ENCODE measurements around the gene ING4.

Gene ING4

DNA sequence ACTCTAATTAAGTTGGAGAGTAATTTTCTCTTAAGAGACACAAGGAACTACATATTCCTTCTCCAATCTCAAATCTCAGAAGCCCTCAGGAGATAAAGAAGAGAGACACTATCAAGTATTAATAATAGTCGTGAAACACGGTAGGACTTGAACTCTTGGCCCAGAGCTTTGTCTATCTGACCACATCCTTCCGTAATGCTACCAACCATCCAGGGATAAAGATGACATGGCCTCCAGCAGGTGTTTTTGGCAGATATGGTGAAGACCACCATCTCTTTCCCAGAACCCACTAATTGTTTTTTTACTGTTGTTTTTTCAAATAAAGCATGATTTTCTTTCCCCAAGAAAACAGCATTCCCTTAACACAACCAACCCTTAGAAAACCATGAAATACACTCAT lies 22.9 kb upstream of the ING4 start:
- DNase-seq: no peak

DNA sequence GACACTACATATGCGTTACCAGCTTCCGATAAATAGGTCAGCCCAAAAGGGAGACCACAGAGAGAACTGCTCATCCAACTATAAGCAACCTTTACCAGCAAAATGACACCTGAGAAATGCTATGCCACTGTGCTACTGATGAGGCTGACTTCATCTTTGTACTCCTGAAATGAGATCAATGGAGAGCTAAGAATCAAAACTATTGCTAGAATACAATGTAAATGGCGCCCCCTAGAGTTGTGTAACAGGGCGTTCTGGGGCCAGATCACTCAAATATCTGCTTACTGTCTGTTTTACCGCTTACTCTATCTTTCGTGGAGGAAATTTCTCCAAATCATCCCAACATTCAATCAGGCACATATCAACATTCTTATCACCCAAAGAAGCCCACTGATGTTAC lies 21.7 kb upstream of the ING4 start:
- peak in 1 of 2 experiments; percentile 29 for DNase-seq

GRCh38 chr12:6676962-6677361 lies 14.0 kb upstream of the ING4 start:
- no peak for DNase-seq

- DNase-seq: no peak
Observed at GRCh38 chr12:6672143-6672542, 9.2 kb upstream of the ING4 start.

GRCh38 chr12:6667559-6668210 lies 4.8 kb upstream of the ING4 start:
- DNase-seq: no peak

GRCh38 chr12:6666211-6666610 lies 3.3 kb upstream of the ING4 start:
- no peak for DNase-seq

GRCh38 chr12:6664902-6665301 lies 2.0 kb upstream of the ING4 start:
- DNase-seq: no peak

GRCh38 chr12:6662602-6662905 lies 365 bp downstream of the ING4 start:
- DNase-seq: no peak

- no peak for DNase-seq
Observed at GRCh38 chr12:6653987-6654386, 8.9 kb downstream of the ING4 start.

GRCh38 chr12:6653342-6653741 lies 9.6 kb downstream of the ING4 start:
- DNase-seq: no peak

DNA sequence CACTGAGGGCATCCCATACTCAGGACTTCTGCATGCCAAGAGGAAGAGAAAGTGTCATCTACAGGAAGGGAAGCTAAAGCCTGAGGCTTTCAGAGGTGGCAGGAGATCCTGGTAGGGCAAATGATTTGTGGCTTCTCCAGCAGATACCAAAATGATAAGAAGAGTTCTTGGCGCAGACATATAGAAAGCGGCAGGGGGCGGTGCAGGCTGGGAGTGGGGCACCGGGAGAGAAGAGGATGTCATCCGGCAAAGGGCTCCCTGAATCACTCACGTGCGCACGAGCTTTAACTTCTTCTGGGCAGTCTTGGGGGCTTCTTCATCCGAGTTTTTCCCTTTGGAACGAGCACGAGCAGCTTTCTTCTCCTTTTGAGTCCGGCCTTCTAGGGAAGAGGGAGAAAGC lies 10.5 kb downstream of the ING4 start:
- DNase-seq: no peak

DNA sequence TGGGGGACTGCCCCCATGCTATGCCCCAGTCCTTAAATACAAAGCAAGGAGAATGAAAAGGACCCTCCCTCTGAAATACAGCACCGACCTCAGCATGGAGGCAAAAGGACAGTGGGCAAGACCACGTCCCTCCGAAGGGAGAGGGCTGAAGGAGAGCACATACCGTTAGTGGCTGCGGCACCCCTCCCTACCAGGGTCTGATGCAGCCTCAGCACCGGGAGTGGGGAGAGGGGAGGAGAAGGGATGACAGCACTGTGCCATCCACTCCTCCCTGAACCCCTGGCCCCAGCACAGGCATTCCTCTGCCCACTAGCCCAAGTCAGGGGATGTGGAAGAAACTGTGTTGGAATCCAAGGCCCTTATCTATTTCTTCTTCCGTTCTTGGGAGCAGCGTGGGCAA lies 12.1 kb downstream of the ING4 start:
- DNase-seq: no peak

DNA sequence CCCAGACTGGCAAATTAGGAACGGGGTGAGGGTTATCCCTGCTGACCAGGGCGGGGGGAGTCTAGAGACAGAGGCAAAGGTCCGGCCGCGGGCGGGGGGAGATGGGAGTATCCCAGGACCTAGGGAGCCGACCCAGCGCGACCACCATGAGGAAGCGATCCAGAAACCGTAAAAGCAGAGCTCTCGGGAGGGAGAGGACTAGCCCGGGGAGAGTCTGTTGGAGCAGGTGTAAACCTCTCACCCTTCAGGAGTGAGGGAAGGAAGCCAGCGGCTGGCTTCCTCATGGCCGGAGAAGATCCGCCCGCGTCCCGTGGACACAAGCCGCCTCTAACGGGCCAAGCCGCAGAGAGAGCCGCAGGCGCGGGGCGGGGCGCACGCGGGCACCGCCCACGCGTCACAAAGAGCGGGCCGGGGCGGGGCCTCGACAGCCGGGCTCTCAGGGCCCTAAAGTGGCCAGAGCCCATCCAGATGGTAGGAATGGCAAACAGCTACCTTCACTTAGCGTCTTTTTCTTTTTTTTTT lies 15.8 kb downstream of the ING4 start, which contains the start of gene ACRBP:
Gene ACRBP, minus strand, starts transcription at position 350 of the 522 bp plus-strand sequence. Its CDS starts 66 bp downstream, at position 284.
- DNase-seq: no peak

GRCh38 chr12:6646276-6647082 lies 16.4 kb downstream of the ING4 start:
- no peak for DNase-seq

GRCh38 chr12:6644903-6645302 lies 18.0 kb downstream of the ING4 start:
- no peak for DNase-seq

GRCh38 chr12:6644257-6644596 lies 18.7 kb downstream of the ING4 start:
- no peak for DNase-seq

DNA sequence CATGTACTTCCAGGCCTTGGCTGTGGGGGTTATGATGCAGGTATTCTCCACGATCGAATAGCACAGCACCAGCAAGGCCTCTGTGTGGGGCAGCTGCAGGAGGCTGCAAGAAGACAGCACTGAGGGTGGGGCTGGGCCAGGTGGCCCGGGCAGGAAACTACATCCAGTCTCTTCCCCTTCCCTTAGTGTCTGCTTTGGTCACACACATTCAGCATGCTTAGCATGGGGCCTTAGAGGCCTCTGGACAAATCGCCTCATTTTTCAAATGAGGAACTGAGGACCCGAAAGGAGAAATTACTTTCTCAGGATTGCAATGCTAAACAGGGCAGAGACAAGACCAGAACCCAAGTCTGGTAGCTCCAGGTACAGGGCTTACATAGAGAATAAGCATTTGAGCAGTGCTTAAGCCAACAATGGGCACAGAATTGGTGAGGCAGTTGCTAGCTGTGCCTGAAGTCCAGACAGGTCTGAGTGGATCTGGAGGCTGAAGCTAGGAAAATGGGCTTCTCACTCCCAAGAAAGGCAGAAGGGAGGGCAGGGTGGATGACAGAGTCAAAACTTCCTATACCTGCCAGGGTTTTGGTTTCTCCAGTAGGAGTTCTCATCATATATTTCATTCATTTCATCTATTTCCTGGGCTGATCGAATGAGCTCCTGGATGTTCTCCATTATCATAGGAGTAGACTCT lies 19.2 kb downstream of the ING4 start:
- no peak for DNase-seq

- DNase-seq: no peak
Observed at GRCh38 chr12:6641131-6641530, 21.8 kb downstream of the ING4 start.

DNA sequence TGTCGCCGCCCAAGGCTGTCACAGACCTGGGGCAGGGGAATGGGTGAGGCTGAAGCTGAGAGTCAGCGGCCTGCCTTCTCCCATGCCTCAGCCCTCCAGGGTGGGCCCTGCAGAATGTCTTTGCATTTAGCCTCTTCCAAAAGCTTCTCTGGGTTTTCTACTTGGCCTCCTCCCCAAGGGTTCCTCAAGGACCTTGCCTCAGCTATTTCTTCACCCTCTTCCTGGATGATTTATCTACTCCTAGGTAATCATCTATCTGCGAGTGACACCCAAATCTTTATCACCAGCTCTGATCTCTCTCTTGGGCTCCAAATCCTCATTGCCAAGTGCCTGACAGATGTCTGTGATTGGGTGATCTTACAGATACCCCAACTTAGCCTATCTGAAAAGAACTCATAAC lies 22.4 kb downstream of the ING4 start:
- DNase-seq: no peak

GRCh38 chr12:6639151-6639801 lies 23.6 kb downstream of the ING4 start:
- DNase-seq: no peak

DNA sequence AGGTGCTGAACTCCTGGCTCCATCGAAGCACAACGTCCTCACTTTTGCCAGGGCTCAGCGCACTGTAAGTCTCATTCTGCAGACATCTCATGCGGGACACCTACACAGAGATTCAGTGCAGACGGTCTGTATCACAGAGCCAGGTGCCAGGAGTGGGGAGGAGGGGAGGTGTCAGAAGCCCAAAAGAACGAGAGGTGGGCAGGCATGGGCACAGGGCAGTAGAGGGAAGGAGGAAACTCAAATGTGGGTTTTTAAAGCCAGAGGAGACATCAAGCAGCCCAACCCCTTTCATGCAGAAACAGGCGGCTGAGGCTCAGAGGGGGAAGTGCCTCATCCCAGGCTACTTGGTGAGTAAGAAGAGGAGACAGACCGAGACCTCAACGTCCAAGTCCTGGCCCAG lies 24.6 kb downstream of the ING4 start:
- DNase-seq: no peak

DNA sequence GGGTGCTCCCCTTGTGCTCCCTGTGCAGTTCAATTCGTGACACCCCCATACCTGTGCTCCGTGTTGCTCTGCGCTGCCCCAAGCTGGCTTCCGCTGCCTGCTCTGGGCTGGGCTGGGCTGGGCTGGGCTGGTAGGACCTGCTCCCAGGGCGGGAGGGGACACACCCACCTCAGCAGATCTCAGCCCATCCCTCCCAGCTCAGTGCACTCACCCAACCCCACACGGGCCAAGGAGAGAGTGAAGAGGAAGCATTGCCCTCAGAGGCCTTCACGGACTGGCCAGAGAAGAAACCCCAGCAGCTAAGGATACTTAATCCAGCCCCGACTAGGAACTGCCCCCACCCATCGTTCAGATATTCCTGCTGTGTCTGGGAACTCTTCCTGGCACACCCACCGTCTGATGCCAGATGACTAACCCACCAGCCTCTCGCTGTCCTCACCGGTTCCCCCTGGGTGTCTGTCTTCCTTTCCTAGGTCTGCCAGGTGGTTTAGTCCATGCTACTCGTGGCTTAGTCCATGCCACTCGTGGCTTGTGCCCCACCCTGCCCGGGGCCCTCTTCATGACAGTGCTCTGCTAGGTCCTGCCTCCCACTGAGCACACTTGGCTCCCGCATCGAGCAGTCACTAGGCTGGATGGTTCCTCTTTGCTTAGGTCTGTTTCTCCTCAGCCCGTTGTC lies 26.9 kb downstream of the ING4 start, which contains the start of gene LPAR5:
Gene LPAR5, minus strand, starts transcription at position 104 of the 676 bp plus-strand sequence. CDS start 14,711 bp downstream, outside the sequence.
- no peak for DNase-seq
